ENCODE measurements around the gene NKX3-2.
A peak's percentile ranks its signal among the peaks of the same experiment; 100 is the strongest.
"Not testable (repeated sequence)": the region's sequence is repeated elsewhere in the genome, so short reads cannot be mapped to it uniquely, and the experiment has no call there.

Gene NKX3-2

DNA sequence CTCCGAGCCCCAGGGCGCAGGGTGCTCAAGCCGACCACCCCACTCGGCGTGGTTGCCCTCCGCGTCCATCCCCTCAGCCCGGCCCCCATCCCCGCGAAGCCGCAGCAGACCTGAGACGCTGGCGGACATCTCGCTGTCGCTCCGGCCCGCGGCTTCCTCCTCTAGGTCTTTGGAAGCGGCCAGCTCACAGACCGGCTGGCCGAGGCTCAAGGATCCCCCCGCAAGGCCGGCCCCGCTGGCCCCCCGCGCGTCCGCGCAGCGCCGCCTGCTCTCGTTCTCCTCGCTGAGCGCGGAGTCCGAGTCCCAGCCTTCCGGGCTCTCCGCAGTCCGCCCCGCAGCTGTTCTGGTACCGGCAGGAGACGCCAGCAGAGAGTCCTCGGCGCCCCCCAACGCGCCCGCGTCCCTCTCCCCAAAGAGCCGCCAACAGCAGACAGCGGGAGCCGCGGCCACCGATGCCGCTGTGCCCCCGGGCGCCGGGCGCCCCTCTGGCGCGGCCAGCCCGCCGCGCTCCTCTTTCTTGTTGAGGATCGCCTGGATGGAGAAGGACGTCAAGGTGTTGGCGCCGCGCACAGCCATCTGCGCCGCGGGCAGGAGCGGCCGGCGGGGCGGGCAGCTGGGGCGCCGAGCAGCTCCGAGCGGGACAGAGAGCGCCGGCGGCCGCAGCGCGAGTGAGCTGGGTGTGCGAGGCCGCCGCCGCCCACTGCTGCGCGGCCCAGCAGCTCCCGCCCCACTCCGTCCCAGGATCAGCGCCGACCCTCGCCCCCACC lies at the start of gene NKX3-2:
Gene NKX3-2 (minus strand): TSS at position 670 of the 767 bp plus-strand sequence. CDS start 94 bp downstream, at position 576.
- H3K4me1 ChIP-seq (ENCODE audit: control insufficient read depth, insufficient read depth, low read length), result peaks cover 10% of the 10 kb centered on the region
- H3K4me3 ChIP-seq (ENCODE audit: low read length), result peak within 1 kb of the TSS; percentile 77
- H3K36me3 ChIP-seq (ENCODE audit: control insufficient read depth, insufficient read depth, low read length), result no peaks in the 10 kb centered on the region
- H3K27ac ChIP-seq (ENCODE audit: low read depth, low read length), result peak within 1 kb of the TSS; percentile 88
- H3K27me3 ChIP-seq (ENCODE audit: control insufficient read depth, insufficient read depth, low read length), result peaks cover 17% of the 10 kb centered on the region
- H3K9ac ChIP-seq (ENCODE audit: low read length), result peak within 1 kb of the TSS; percentile 39

DNA sequence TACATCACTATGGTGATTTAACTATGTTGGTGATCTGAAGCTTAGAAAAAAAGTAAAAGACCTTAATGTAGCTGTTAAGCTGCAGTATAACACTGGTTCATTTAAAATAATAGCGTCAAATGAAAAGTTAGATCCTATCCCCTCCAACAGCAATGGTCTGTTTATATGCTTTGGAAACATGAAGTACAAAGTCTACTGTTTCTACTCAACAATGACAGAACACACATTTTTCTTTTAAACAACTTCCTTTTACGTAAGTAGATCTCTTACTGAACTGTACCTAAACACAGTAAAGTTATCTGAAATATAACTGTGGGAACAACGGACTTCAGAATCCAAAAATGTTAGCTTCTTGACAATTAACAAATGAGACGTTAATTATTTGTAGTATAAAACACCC lies 47.9 kb upstream of the NKX3-2 start:
- Histone ChIP-seq H3K4me3 (ENCODE audit: low read length) (no peak overlapping the region), H3K9ac (ENCODE audit: low read length) (no peak overlapping the region), H3K36me3 (ENCODE audit: control insufficient read depth, insufficient read depth, low read length) (peaks cover 13% of the 10 kb centered on the region), H3K27ac (ENCODE audit: low read depth, low read length) (peak overlapping the region; percentile 57), H3K27me3 (ENCODE audit: control insufficient read depth, insufficient read depth, low read length) (no peaks in the 10 kb centered on the region), H3K4me1 (ENCODE audit: control insufficient read depth, insufficient read depth, low read length) (peaks cover 4% of the 10 kb centered on the region)

DNA sequence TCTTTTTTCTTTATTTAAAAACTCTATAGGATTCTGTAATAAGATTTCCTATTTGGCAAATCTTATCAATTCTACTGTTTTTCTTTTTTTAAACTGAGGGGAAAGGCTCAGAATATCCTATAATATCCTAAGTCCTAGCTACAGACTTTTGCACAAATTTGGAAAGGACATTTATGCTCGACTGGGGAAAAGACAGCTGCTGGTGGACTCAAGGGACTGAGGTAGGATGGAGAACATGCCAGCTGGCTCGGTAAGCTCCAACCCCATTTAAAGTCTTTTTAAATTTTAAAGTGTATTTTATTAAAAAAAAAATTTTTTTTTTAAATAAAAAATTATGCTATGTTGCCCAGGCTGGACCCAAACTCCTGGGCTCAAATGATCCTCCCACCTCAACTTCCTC lies 46.5 kb upstream of the NKX3-2 start:
- H3K27me3 ChIP-seq (ENCODE audit: control insufficient read depth, insufficient read depth, low read length), result no peaks in the 10 kb centered on the region
- no peak overlapping the region for H3K27ac ChIP-seq (ENCODE audit: low read depth, low read length)
- no peak overlapping the region for H3K4me3 ChIP-seq (ENCODE audit: low read length)
- no peak overlapping the region for H3K9ac ChIP-seq (ENCODE audit: low read length)
- peaks cover 4% of the 10 kb centered on the region for H3K4me1 ChIP-seq (ENCODE audit: control insufficient read depth, insufficient read depth, low read length)
- H3K36me3 ChIP-seq (ENCODE audit: control insufficient read depth, insufficient read depth, low read length), result peaks cover 10% of the 10 kb centered on the region

DNA sequence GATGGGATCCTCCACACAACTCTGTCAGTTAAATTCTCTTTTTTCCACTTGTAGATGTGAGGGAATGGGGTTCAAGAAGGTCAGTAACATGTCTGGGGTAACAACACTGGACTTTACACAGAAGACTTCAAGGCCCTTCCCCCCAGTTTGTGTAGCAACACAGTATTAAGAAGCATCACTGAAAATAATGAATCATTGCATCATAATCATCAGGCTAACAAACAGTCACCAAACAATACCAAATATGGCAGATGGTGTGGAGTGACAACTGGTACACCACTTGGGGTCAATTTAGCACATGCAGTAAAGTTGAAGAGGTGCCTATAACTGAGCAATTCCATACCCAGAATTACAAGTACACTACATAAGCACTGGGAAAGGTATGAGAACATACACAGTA lies 44.6 kb upstream of the NKX3-2 start:
- no peak overlapping the region for H3K4me3 ChIP-seq (ENCODE audit: low read length)
- no peaks in the 10 kb centered on the region for H3K27me3 ChIP-seq (ENCODE audit: control insufficient read depth, insufficient read depth, low read length)
- H3K9ac ChIP-seq (ENCODE audit: low read length), result no peak overlapping the region
- H3K4me1 ChIP-seq (ENCODE audit: control insufficient read depth, insufficient read depth, low read length), result peaks cover 4% of the 10 kb centered on the region
- no peak overlapping the region for H3K27ac ChIP-seq (ENCODE audit: low read depth, low read length)
- H3K36me3 ChIP-seq (ENCODE audit: control insufficient read depth, insufficient read depth, low read length), result peaks cover 15% of the 10 kb centered on the region

DNA sequence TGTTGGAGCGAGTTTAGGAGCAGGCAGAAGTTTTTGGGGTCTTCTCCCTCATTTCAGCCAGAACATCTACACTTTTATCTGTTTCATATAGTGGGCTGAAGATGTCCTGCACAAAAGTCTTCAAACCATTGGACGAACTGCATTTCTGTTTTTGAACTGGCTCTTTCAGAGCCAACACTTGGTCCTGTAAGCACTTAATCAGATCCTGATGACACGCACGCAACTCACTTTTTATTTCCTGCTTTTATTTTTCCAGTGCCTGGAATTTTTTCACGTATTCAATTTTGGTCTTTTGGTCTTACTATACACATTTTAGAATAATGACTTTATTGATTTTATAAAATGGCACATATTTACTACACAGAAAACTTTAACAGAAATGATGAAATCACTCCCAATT lies 40.2 kb upstream of the NKX3-2 start:
- Histone ChIP-seq H3K4me1 (ENCODE audit: control insufficient read depth, insufficient read depth, low read length) (no peaks in the 10 kb centered on the region), H3K4me3 (ENCODE audit: low read length) (no peak overlapping the region), H3K27me3 (ENCODE audit: control insufficient read depth, insufficient read depth, low read length) (no peaks in the 10 kb centered on the region), H3K9ac (ENCODE audit: low read length) (no peak overlapping the region), H3K27ac (ENCODE audit: low read depth, low read length) (no peak overlapping the region), H3K36me3 (ENCODE audit: control insufficient read depth, insufficient read depth, low read length) (peaks cover 37% of the 10 kb centered on the region)

DNA sequence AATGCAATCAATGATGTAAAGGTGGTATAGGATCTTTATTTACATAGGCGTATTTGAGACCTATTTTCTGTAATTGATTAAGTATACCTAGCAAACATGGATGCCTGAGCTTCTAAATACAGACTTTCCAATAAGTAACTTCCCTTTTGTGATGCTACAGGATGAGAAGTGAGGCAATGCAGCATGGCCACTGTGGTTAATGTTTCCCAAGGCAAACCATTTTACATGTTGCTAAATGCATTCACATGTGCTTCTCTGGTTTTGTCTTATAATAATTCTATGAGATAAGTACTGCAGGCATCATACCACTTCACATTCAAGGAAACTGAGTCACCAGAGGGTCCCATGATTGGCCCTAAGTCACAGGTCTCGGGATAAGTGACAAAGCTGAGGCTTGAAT lies 35.7 kb upstream of the NKX3-2 start:
- Histone ChIP-seq H3K9ac (ENCODE audit: low read length) (no peak overlapping the region), H3K4me3 (ENCODE audit: low read length) (no peak overlapping the region), H3K27ac (ENCODE audit: low read depth, low read length) (no peak overlapping the region), H3K27me3 (ENCODE audit: control insufficient read depth, insufficient read depth, low read length) (no peaks in the 10 kb centered on the region), H3K4me1 (ENCODE audit: control insufficient read depth, insufficient read depth, low read length) (no peaks in the 10 kb centered on the region), H3K36me3 (ENCODE audit: control insufficient read depth, insufficient read depth, low read length) (peaks cover 40% of the 10 kb centered on the region)

DNA sequence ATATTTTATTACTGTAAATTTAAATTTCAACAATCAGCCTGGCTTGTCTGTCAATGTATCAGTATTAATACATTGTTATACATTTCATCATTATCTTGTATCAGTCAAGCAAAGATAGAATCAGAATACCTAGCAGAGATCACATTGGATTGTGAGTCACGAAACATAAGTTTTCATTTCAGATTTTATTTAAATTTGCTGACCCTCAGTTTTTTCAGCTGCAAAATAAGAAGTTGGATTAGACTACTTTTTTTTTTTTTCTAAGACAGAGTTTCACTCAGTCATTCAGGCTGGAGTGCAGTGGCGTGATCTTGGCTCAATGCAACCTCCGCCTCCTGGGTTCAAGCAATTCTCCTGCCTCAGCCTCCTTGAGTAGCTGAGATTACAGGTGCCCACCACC lies 33.4 kb upstream of the NKX3-2 start:
- Histone ChIP-seq H3K4me1 (ENCODE audit: control insufficient read depth, insufficient read depth, low read length) (no peaks in the 10 kb centered on the region), H3K4me3 (ENCODE audit: low read length) (no peak overlapping the region), H3K9ac (ENCODE audit: low read length) (no peak overlapping the region), H3K27ac (ENCODE audit: low read depth, low read length) (no peak overlapping the region), H3K36me3 (ENCODE audit: control insufficient read depth, insufficient read depth, low read length) (peaks cover 44% of the 10 kb centered on the region), H3K27me3 (ENCODE audit: control insufficient read depth, insufficient read depth, low read length) (no peaks in the 10 kb centered on the region)

DNA sequence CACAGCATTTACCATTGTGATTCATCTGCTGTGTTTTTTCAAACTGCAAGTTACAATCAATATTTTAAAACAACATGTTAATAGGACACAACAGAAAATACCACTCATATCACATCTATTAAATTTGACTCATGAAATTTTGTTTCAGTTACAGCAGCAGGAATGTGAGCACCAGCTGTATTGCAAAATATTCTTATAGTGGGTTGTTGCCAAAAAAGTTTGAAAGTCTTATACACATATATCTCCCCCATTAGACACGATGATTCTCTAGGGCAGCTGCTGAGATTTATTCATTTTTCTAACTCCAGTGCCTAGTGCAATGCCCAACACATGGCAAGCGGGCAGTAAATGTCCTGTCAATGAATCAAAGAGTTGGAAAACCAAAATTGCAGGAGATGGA lies 26.6 kb upstream of the NKX3-2 start:
- no peak overlapping the region for H3K9ac ChIP-seq (ENCODE audit: low read length)
- no peak overlapping the region for H3K27ac ChIP-seq (ENCODE audit: low read depth, low read length)
- peaks cover 28% of the 10 kb centered on the region for H3K36me3 ChIP-seq (ENCODE audit: control insufficient read depth, insufficient read depth, low read length)
- no peak overlapping the region for H3K4me3 ChIP-seq (ENCODE audit: low read length)
- no peaks in the 10 kb centered on the region for H3K4me1 ChIP-seq (ENCODE audit: control insufficient read depth, insufficient read depth, low read length)
- H3K27me3 ChIP-seq (ENCODE audit: control insufficient read depth, insufficient read depth, low read length), result no peaks in the 10 kb centered on the region

DNA sequence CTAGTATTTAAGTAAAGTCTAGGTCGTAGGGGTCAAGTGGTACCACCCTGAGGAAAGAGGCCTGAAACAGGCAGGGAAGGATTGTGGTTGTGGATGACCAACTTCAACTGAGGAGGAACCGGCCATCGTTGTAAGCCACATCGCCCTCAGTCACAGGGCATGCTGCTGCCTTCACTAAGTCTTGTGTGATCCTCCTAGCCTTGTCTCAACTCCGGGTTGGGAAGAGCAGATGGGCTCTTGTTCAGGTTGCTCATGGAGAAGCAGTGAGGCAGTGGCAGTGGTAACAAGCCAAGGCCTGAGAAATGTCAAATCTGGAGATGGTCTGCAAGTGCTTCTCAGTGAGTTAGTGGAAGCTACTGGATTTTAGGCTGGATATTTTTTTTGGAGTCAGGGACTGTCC lies 22.8 kb upstream of the NKX3-2 start:
- Histone ChIP-seq H3K36me3 (ENCODE audit: control insufficient read depth, insufficient read depth, low read length) (peaks cover 16% of the 10 kb centered on the region), H3K4me3 (ENCODE audit: low read length) (no peak overlapping the region), H3K27ac (ENCODE audit: low read depth, low read length) (no peak overlapping the region), H3K4me1 (ENCODE audit: control insufficient read depth, insufficient read depth, low read length) (no peaks in the 10 kb centered on the region), H3K9ac (ENCODE audit: low read length) (no peak overlapping the region), H3K27me3 (ENCODE audit: control insufficient read depth, insufficient read depth, low read length) (no peaks in the 10 kb centered on the region)

DNA sequence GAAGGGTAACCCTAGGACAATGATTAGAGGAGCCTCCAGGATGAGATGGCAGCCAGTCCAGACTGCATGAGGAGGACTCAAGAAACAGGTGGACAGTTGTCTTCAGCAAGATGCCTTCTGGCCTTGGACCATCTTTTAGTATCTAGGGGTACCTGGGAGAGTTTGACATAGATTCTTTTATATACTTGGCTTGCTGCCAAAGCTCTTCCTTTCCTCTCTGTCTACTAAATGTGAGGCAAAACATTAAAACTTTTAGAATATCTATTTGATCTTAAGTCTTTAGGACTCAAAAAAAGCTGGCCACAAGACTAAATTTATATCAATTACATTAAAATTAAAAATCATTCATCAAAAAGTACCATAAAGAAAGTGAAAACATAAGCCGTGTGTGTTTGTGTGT lies 18.6 kb upstream of the NKX3-2 start:
- no peak overlapping the region for H3K9ac ChIP-seq (ENCODE audit: low read length)
- H3K36me3 ChIP-seq (ENCODE audit: control insufficient read depth, insufficient read depth, low read length), result peaks cover 4% of the 10 kb centered on the region
- H3K4me1 ChIP-seq (ENCODE audit: control insufficient read depth, insufficient read depth, low read length), result no peaks in the 10 kb centered on the region
- no peaks in the 10 kb centered on the region for H3K27me3 ChIP-seq (ENCODE audit: control insufficient read depth, insufficient read depth, low read length)
- H3K27ac ChIP-seq (ENCODE audit: low read depth, low read length), result no peak overlapping the region
- no peak overlapping the region for H3K4me3 ChIP-seq (ENCODE audit: low read length)

DNA sequence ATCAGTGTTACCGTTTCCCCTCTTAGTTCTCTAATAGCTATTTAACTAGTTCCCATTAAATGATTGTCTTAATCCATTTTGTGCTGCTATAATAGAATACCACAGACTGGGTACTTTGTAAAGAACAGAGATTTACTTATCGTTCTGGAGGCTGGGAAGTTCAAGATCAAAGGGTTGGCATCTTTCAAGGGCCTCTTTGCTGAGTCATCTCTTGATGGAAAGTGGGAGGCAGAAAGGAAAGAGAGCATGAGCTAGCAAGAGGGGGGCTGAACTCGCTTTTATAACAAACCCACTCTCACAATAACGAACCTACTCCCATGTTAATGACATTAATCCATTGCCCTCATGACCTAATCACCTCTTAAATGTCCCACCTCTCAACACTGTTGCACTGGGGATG lies 17.4 kb upstream of the NKX3-2 start:
- no peaks in the 10 kb centered on the region for H3K36me3 ChIP-seq (ENCODE audit: control insufficient read depth, insufficient read depth, low read length)
- H3K4me3 ChIP-seq (ENCODE audit: low read length), result no peak overlapping the region
- H3K27me3 ChIP-seq (ENCODE audit: control insufficient read depth, insufficient read depth, low read length), result no peaks in the 10 kb centered on the region
- no peak overlapping the region for H3K27ac ChIP-seq (ENCODE audit: low read depth, low read length)
- no peak overlapping the region for H3K9ac ChIP-seq (ENCODE audit: low read length)
- no peaks in the 10 kb centered on the region for H3K4me1 ChIP-seq (ENCODE audit: control insufficient read depth, insufficient read depth, low read length)

DNA sequence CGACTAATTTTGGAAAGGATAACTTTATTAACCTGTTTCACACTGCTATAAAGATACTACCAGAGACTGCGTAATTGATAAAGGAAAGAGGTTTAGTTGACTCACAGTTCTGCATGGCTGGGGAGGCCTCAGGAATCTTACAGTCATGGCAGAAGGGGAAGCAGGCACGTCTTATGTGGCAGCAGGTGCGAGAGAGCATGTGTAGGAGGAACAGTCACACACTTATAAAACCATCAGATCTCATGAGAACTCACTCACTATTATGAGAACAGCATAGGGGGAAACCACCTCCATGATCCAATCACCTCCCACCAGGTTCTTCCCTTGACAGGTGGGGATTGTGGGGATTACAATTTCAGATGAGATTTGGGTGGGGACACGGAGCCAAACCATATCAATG lies 15.8 kb upstream of the NKX3-2 start:
- H3K27ac ChIP-seq (ENCODE audit: low read depth, low read length), result not testable (repeated sequence)

DNA sequence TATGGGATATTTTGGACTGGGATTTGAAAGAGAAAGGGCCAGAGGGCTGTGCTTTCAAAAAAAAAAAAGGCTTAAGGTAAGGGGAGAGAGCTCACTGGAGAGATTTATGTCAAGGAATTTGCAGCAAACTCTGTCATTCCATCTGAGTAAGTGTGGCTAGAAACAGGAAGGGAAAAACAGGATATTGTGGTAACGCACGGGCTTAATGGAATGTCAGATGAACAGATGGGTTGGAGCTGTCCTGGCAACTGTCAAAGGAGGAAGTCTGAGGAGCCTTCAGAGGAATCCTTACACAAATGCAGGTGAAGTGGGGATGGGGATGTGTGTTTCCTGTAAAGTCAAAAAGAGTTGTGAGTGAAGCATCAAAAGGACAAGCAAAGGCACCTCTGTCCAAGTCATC lies 15.1 kb upstream of the NKX3-2 start:
- Histone ChIP-seq H3K27me3 (ENCODE audit: control insufficient read depth, insufficient read depth, low read length) (no peaks in the 10 kb centered on the region), H3K4me3 (ENCODE audit: low read length) (no peak overlapping the region)

More for the DNA sequence above, 15.8 kb upstream of the NKX3-2 start:
- not testable (repeated sequence) for H3K4me3 ChIP-seq (ENCODE audit: low read length); H3K27me3 ChIP-seq (ENCODE audit: control insufficient read depth, insufficient read depth, low read length); H3K4me1 ChIP-seq (ENCODE audit: control insufficient read depth, insufficient read depth, low read length); H3K36me3 ChIP-seq (ENCODE audit: control insufficient read depth, insufficient read depth, low read length); H3K9ac ChIP-seq (ENCODE audit: low read length)

More for the DNA sequence above, 15.1 kb upstream of the NKX3-2 start:
- no peak overlapping the region for H3K9ac ChIP-seq (ENCODE audit: low read length)
- H3K27ac ChIP-seq (ENCODE audit: low read depth, low read length), result no peak overlapping the region
- no peaks in the 10 kb centered on the region for H3K36me3 ChIP-seq (ENCODE audit: control insufficient read depth, insufficient read depth, low read length)
- H3K4me1 ChIP-seq (ENCODE audit: control insufficient read depth, insufficient read depth, low read length), result no peaks in the 10 kb centered on the region

Data from rectal smooth muscle tissue (tissue), 1 donor.